ENCODE results near the gene ZNF680.

DNA sequence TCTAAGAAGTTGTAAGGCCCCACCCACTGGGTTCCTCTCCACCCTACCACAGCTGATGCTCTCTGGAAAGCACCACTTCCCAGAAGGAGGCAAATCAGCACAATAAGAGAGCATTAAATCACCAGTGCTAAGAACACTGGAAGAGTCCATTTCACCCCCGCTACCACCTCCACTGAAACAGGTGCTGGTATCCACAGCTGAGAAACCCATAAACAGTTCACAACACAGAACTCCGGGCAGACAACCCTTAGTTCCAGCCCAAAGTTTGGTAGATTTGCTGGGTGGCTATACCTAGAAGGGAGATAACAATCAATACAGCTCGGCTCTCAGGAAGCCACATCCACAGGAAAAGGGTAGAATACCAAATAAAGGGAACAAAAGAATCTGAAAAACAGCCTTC, 34.1 kb downstream of the ZNF680 start:
- TF ChIP-seq POLR2A (IDR thresholded peaks at IDR 0.05; ENCODE audit: low read depth, low read length) (no peak), TAF1 (IDR thresholded peaks at IDR 0.05; ENCODE audit: low read depth, low read length) (no peak), SPI1 (IDR thresholded peaks at IDR 0.05; ENCODE audit: low read depth, low read length) (no peak), POLR2AphosphoS5 (IDR thresholded peaks at IDR 0.05; ENCODE audit: low read depth, low read length) (no peak), POU2F2 (IDR thresholded peaks at IDR 0.05; ENCODE audit: low read depth, low read length) (no peak), PAX5 (IDR thresholded peaks at IDR 0.05; ENCODE audit: insufficient read depth, low read length, severe bottlenecking) (no peak)
